Umbilical cord (tissue), 1 donor: ENCODE data around the gene CLPSL2. TPM values are rescaled to one million over a fixed set of nuclear protein-coding genes. Genes with fewer than 3 reads are reported as not detected.

Source experiments
- total RNA-seq: library from RNA; depleted of rRNA; stranded (reverse); fragments of >200 nt; gene quantifications from one replicate; pipeline ENCODE4 v1.2.3, GENCODE V29; 2014; ENCODE audit warnings: low replicate concordance; ENCODE audit not compliant: insufficient read depth

The CLPSL2 gene
- total RNA-seq, 1 donor from 2014 or later = not detected

Other genes with a start within 250 kb of the CLPSL2 start
- gene FKBP5, start 87.7 kb upstream of the CLPSL2 start, total RNA-seq = 21.7 TPM
- gene ARMC12, start 39.6 kb upstream of the CLPSL2 start, total RNA-seq = not detected
- gene CLPSL1, start 4.4 kb downstream of the CLPSL2 start, total RNA-seq = not detected
- gene CLPS, start 20.7 kb downstream of the CLPSL2 start, total RNA-seq = not detected
- gene LHFPL5, start 28.8 kb downstream of the CLPSL2 start, total RNA-seq = 0.24 TPM
- 55.4 TPM for gene SRPK1, start 144.5 kb downstream of the CLPSL2 start, total RNA-seq
- gene SLC26A8, start 248.0 kb downstream of the CLPSL2 start, total RNA-seq = 3.1 TPM